Measurements from ENCODE around the gene CYFIP2.

DNA sequence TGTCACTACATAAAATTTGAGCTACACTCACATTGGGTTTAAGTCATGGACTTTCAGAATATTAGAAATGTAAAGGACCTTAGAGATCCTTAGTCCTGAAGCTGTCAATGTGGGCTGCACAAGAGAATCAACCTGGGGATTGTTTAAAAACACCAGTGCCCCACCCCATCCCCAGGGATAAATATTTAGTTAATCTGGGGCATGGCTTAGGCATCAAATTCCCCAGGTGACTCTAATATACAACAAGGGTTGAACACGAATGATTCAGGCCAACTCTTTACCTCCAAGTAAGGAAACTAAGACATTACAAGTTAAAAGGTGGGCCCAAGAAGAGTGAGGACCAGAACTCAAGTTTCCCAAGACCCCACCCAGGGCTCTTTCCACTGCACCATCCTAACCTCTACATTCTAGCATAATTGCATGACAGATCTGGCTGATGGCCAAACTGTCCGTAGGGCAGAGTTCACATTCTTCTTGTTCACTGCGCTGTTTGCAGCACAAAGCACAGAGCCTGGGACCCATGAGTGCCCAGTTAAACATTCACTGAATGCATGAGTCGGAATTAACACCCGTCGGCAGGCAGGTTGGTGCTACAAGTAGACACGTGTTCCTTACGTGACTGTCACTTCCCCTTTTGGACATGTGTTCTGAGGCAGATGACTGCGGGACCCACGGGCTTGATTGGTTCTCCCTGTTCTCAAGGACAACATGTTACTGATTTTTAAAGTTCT lies 25.2 kb downstream of the CYFIP2 start:
- TF ChIP-seq ELF1 (IDR thresholded peaks at IDR 0.05; ENCODE audit: borderline replicate concordance, low read depth) (no peak), POLR2A (IDR thresholded peaks at IDR 0.05; ENCODE audit: borderline replicate concordance, extremely low read depth, insufficient read depth, insufficient read length) (no peak), EZH2phosphoT487 (IDR thresholded peaks at IDR 0.05; ENCODE audit: borderline replicate concordance) (no peak), ZFX (IDR thresholded peaks at IDR 0.05) (no peak), EZH2 (IDR thresholded peaks at IDR 0.05) (no peak), JUND (IDR thresholded peaks at IDR 0.05) (no peak)
- TF ChIP-seq, protein P1, sequence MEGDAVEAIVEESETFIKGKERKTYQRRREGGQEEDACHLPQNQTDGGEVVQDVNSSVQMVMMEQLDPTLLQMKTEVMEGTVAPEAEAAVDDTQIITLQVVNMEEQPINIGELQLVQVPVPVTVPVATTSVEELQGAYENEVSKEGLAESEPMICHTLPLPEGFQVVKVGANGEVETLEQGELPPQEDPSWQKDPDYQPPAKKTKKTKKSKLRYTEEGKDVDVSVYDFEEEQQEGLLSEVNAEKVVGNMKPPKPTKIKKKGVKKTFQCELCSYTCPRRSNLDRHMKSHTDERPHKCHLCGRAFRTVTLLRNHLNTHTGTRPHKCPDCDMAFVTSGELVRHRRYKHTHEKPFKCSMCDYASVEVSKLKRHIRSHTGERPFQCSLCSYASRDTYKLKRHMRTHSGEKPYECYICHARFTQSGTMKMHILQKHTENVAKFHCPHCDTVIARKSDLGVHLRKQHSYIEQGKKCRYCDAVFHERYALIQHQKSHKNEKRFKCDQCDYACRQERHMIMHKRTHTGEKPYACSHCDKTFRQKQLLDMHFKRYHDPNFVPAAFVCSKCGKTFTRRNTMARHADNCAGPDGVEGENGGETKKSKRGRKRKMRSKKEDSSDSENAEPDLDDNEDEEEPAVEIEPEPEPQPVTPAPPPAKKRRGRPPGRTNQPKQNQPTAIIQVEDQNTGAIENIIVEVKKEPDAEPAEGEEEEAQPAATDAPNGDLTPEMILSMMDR (IDR thresholded peaks at IDR 0.05 in 2 of 3, conservative IDR thresholded peaks at IDR 0.05 in 1 of 3; ENCODE audit: borderline replicate concordance in 1 of 3, insufficient read depth in 1 of 3, low read depth in 2 of 3, low read length in 2 of 3) = no peak
- TF ChIP-seq, protein P2, sequence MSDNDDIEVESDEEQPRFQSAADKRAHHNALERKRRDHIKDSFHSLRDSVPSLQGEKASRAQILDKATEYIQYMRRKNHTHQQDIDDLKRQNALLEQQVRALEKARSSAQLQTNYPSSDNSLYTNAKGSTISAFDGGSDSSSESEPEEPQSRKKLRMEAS (IDR thresholded peaks at IDR 0.05) = no peak
- TF ChIP-seq, protein P3, sequence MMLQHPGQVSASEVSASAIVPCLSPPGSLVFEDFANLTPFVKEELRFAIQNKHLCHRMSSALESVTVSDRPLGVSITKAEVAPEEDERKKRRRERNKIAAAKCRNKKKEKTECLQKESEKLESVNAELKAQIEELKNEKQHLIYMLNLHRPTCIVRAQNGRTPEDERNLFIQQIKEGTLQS (IDR thresholded peaks at IDR 0.05) = no peak

Data from HCT116 (cell line).